K562 (cell line): ENCODE measurements around the gene ZDHHC12. TPM values are rescaled to one million over a fixed set of nuclear protein-coding genes. Genes with fewer than 3 reads are reported as not detected.

ENCODE experiments used
- E2F5 ChIP-seq: sonication (generic); formaldehyde crosslinking; IDR thresholded peaks from 2 replicates; pipeline ENCODE4 v1.8.0; 2022; ENCODE audit warnings: mild to moderate bottlenecking, missing genetic modification reagents
- HES1 ChIP-seq: fragments of 450-650 bp; IDR thresholded peaks from 2 replicates; pipeline ENCODE4 v1.6.1; 2016; ENCODE audit warnings: low read depth, mild to moderate bottlenecking, moderate library complexity
- IRF1 ChIP-seq: sonication (generic); formaldehyde crosslinking; IDR thresholded peaks from 2 replicates; pipeline ENCODE4 v1.8.0; 2022; ENCODE audit warnings: missing genetic modification reagents, mild to moderate bottlenecking, borderline replicate concordance
- KAT8 ChIP-seq: fragments of 450-650 bp; IDR thresholded peaks from 2 replicates; pipeline ENCODE4 v1.6.1; 2016; ENCODE audit warnings: low read depth, mild to moderate bottlenecking
- MCM3 ChIP-seq: fragments of 450-650 bp; IDR thresholded peaks from 2 replicates; pipeline ENCODE4 v1.6.1; 2016
- NFIX ChIP-seq: fragments of 250-450 bp; sonication (Bioruptor Pico); IDR thresholded peaks from 2 replicates; pipeline ENCODE4 v1.4.0; 2020; ENCODE audit warnings: low read depth, mild to moderate bottlenecking, moderate library complexity
- NR2C2 ChIP-seq, 2 experiments: fragments of 200-800 bp in 1 of 2; sonication (Bioruptor generic) in 1 of 2; sonication (generic) in 1 of 2; formaldehyde crosslinking in 1 of 2; IDR thresholded peaks; 2 replicates each; pipeline versions ENCODE4 v1.6.1 to v1.8.0; 2016 to 2022; ENCODE audit warnings: mild to moderate bottlenecking in 1 of 2, missing compliant biosample characterization in 1 of 2, missing genetic modification characterization in 1 of 2, missing genetic modification reagents in 1 of 2
- POLR2AphosphoS5 ChIP-seq: IDR thresholded peaks from 2 replicates; pipeline ENCODE4 v1.6.1; 2011; ENCODE audit warnings: mild to moderate bottlenecking, low read depth, low read length, moderate library complexity; ENCODE audit not compliant: control insufficient read depth, insufficient read depth
- POLR2H ChIP-seq: IDR thresholded peaks from 2 replicates; pipeline ENCODE4 v1.6.1; 2016; ENCODE audit warnings: missing genetic modification characterization, low read depth, mild to moderate bottlenecking, control low read depth, missing compliant biosample characterization, moderate library complexity
- PTTG1 ChIP-seq: fragments of 450-650 bp; IDR thresholded peaks from 2 replicates; pipeline ENCODE4 v1.6.1; 2016; ENCODE audit warnings: low read depth, mild to moderate bottlenecking, missing genetic modification characterization, missing compliant biosample characterization
- RAD51 ChIP-seq: fragments of 450-650 bp; IDR thresholded peaks from 2 replicates; pipeline ENCODE4 v1.7.1; 2016; ENCODE audit warnings: low read depth, mild to moderate bottlenecking, borderline replicate concordance
- RBM14 ChIP-seq: fragments of 200-400 bp; formaldehyde crosslinking; IDR thresholded peaks from 2 replicates; pipeline ENCODE4 v1.6.1; 2018; ENCODE audit warnings: low read depth, mild to moderate bottlenecking, low read length, moderate library complexity, borderline replicate concordance; ENCODE audit not compliant: insufficient read depth
- RUNX1 ChIP-seq: sonication (generic); IDR thresholded peaks from 2 replicates; pipeline ENCODE4 v1.6.1; 2016; ENCODE audit warnings: antibody characterized with exemption, low read depth
- TRIM25 ChIP-seq: fragments of 450-650 bp; IDR thresholded peaks from 2 replicates; pipeline ENCODE4 v1.7.0; 2016; ENCODE audit warnings: borderline replicate concordance
- U2AF2 ChIP-seq: fragments of 200-400 bp; formaldehyde crosslinking; optimal IDR thresholded peaks from 2 replicates; pipeline ENCODE3; 2017; ENCODE audit warnings: low read depth, mild to moderate bottlenecking, low read length
- ZBTB2 ChIP-seq: fragments of 450-650 bp; IDR thresholded peaks from 2 replicates; pipeline ENCODE4 v1.6.1; 2016; ENCODE audit warnings: antibody characterized with exemption
- ZBTB7A ChIP-seq: IDR thresholded peaks from 2 replicates; pipeline ENCODE4 v1.6.1; 2011; ENCODE audit warnings: low read depth, mild to moderate bottlenecking, low read length, moderate library complexity, borderline replicate concordance; ENCODE audit not compliant: control insufficient read depth
- ZNF124 ChIP-seq: sonication (generic); formaldehyde crosslinking; IDR thresholded peaks from 2 replicates; pipeline ENCODE4 v1.8.1; 2022; ENCODE audit warnings: missing genetic modification reagents
- ZNF3 ChIP-seq: fragments of 250-450 bp; sonication (Bioruptor Pico); IDR thresholded peaks from 2 replicates; pipeline ENCODE4 v1.5.0; 2021; ENCODE audit warnings: mild to moderate bottlenecking, moderate library complexity
- ZNF507 ChIP-seq: conservative IDR thresholded peaks from 2 replicates; pipeline ENCODE4 v1.6.1; 2017; ENCODE audit warnings: missing genetic modification characterization, missing compliant biosample characterization
- ZNF583 ChIP-seq: fragments of 250-450 bp; sonication (Bioruptor Pico); IDR thresholded peaks from 2 replicates; pipeline ENCODE4 v1.4.0; 2020
- ZNF707 ChIP-seq: fragments of 250-450 bp; sonication (Bioruptor Pico); conservative IDR thresholded peaks from 2 replicates; pipeline ENCODE4 v1.8.0; 2022; ENCODE audit warnings: inconsistent platforms, mild to moderate bottlenecking, moderate library complexity
- polyA plus RNA-seq, 8 experiments: library from polyadenylated mRNA; depleted of rRNA in 4 of 8; stranded (reverse) in 5 of 8; unstranded in 3 of 8; fragments of >200 nt; fragmentation: Nextera tagmentation in 2 of 8; fragmentation: Illumina TruSeq in 1 of 8; extraction: Ambion mirVana in 2 of 8; extraction: Trizol in 1 of 8; gene quantifications; 2 replicates each; pipeline versions ENCODE4 v1.2.1 to v1.2.3, GENCODE V29; 2011 to 2014; ENCODE audit warnings: inconsistent platforms in 1 of 8, missing spikeins in 1 of 8
- total RNA-seq, 7 experiments: library from RNA; depleted of rRNA in 6 of 7; stranded (reverse); fragments of >200 nt in 6 of 7; fragmentation: Illumina TruSeq in 2 of 7; extraction: Trizol in 2 of 7; gene quantifications; 2 replicates each; pipeline versions ENCODE4 v1.2.1 to v1.2.3, GENCODE V29; 2011 to 2021; ENCODE audit warnings: low replicate concordance in 1 of 7

ZDHHC12 gene
- total and polyA plus RNA-seq, 9 of the 15 experiments (the other 6 are each of a cell fraction or from before 2014, with no cell fraction given) = 0.21 to 38.0 (median 13.8) TPM

- TF ChIP-seq NR2C2 (CRISPR knock-in tag; IDR thresholded peaks at IDR 0.05) (no peak), NR2C2 (tag; IDR thresholded peaks at IDR 0.05) (no peak), HES1 (no peak), E2F5 (CRISPR knock-in tag) (no peak), ZNF707 (CRISPR knock-in tag) (no peak), RBM14 (no peak), KAT8 (no peak), MCM3 (no peak), RUNX1 (no peak), IRF1 (CRISPR knock-in tag) (no peak), ZNF124 (CRISPR knock-in tag) (no peak), ZNF507 (tag) (no peak), ZNF583 (CRISPR knock-in tag) (no peak), NFIX (CRISPR knock-in tag) (no peak), U2AF2 (no peak), RAD51 (no peak), TRIM25 (no peak), POLR2AphosphoS5 (no peak; the same call in 1 of the 2 replicates), POLR2H (tag) (no peak), ZBTB7A (no peak; the same call in 1 of the 2 replicates), PTTG1 (tag) (no peak), ZBTB2 (no peak), ZNF3 (no peak)
Observed at GRCh38 chr9:128689820-128690683, 33.9 kb downstream of the ZDHHC12 start (continued).
